HCT116 (cell line): Measurements from ENCODE around the gene EZH2. TPM values are rescaled to one million over a fixed set of nuclear protein-coding genes. Genes with fewer than 3 reads are reported as not detected.

Source experiments
- ATAC-seq: fragments of 200-7000 bp; cut with Tn5 transposase; 2 replicates; pipeline ENCODE4 v1.9.1; 2020; ENCODE audit warnings: mild to moderate bottlenecking, moderate library complexity
- BruUV-seq: library from RNA; stranded (reverse); fragments of 400-500 nt; replicated peaks from 2 replicates; lab custom pipeline; 2021; lab: Mats Ljungman, UMichigan
- CTCF ChIA-PET: fragments of 300-600 bp; sonication (Branson Sonifier 250); formaldehyde crosslinking; loops from one replicate; lab custom pipeline; 2021; ENCODE audit warnings: antibody characterized with exemption; lab: Charles Lee
- POLR2A ChIA-PET: fragments of 300-600, 350-600 bp; sonication (Branson Sonifier 250); formaldehyde crosslinking; loops from one replicate; lab custom pipeline; 2021; ENCODE audit warnings: antibody characterized with exemption; lab: Charles Lee
- RAD21 ChIA-PET, 2 experiments: fragments of 300-600 bp; sonication (Branson Sonifier 250); formaldehyde crosslinking; loops; one replicate each; lab custom pipeline; 2023; ENCODE audit warnings: low total read pairs in 2 of 2; ENCODE audit not compliant: uncharacterized antibody in 2 of 2, unreplicated experiment in 2 of 2, low non-redundant PET in 1 of 2; lab: Charles Lee
- DNase-seq: peaks from one replicate; pipeline ENCODE4 v3.0.0-alpha.2; 2010; ENCODE audit warnings: low read depth, low spot score
- H2AFZ ChIP-seq: fragments of 200-600 bp; shearing (Covaris generic), sonication (generic); 2 replicates; pipeline ENCODE4 v1.6.1; 2017; ENCODE audit warnings: low read depth, mixed run types, mixed read lengths, antibody characterized with exemption, low read length; ENCODE audit not compliant: poor library complexity, severe bottlenecking
- H3K27ac ChIP-seq: 2 replicates; pipeline ENCODE4 v1.5.1; 2012; ENCODE audit warnings: low read depth, low read length
- H3K27me3 ChIP-seq: fragments of 200-600 bp; sonication (generic); 2 replicates; pipeline ENCODE4 v1.6.1; 2016; ENCODE audit warnings: mixed run types, low read length, mixed read lengths; ENCODE audit not compliant: insufficient read depth
- H3K36me3 ChIP-seq, 2 experiments: fragments of 200-500 bp in 1 of 2; fragments of 200-600 bp in 1 of 2; sonication (Bioruptor generic) in 1 of 2; sonication (generic) in 1 of 2; 2 replicates each; pipeline versions ENCODE4 v1.5.1 to v1.6.1; 2014 to 2016; ENCODE audit warnings: low read length in 2 of 2, inconsistent platforms in 1 of 2, mixed read lengths in 1 of 2, mixed run types in 1 of 2; ENCODE audit not compliant: insufficient read depth in 2 of 2, control insufficient read depth in 1 of 2
- H3K4me1 ChIP-seq, 2 experiments: fragments of 200-600 bp in 1 of 2; sonication (generic) in 1 of 2; 2 replicates each; pipeline versions ENCODE4 v1.5.1 to v1.6.1; 2012 to 2017; ENCODE audit warnings: low read length in 2 of 2, inconsistent platforms in 1 of 2, mild to moderate bottlenecking in 1 of 2, mixed read lengths in 1 of 2, mixed run types in 1 of 2, moderate library complexity in 1 of 2; ENCODE audit not compliant: insufficient read depth in 2 of 2, control insufficient read depth in 1 of 2
- H3K4me2 ChIP-seq: fragments of 200-600 bp; sonication (generic); 2 replicates; pipeline ENCODE4 v1.6.1; 2017; ENCODE audit warnings: mixed run types, low read length, mixed read lengths
- H3K4me3 ChIP-seq, 2 experiments: fragments of 200-600 bp in 1 of 2; sonication (generic) in 1 of 2; replicated peaks in 1 of 2; 2 replicates each; pipeline ENCODE4 v1.5.1; 2011 to 2016; ENCODE audit warnings: low read length in 2 of 2, control low read depth in 1 of 2, low read depth in 1 of 2, mild to moderate bottlenecking in 1 of 2, mixed read lengths in 1 of 2, mixed run types in 1 of 2
- H3K79me2 ChIP-seq: fragments of 200-600 bp; sonication (generic); 2 replicates; pipeline ENCODE4 v1.6.1; 2017; ENCODE audit warnings: mild to moderate bottlenecking, mixed run types, low read length, moderate library complexity, mixed read lengths; ENCODE audit not compliant: insufficient read depth
- H3K9ac ChIP-seq: fragments of 200-600 bp; sonication (generic); 2 replicates; pipeline ENCODE4 v1.6.1; 2016; ENCODE audit warnings: low read length, mixed read lengths
- H3K9me2 ChIP-seq: fragments of 200-600 bp; sonication (generic), shearing (Covaris generic); 2 replicates; pipeline ENCODE4 v1.6.1; 2017; ENCODE audit warnings: mixed run types, mild to moderate bottlenecking, moderate library complexity; ENCODE audit not compliant: insufficient read depth
- H3K9me3 ChIP-seq, 2 experiments: fragments of 200-500 bp in 1 of 2; fragments of 200-600 bp in 1 of 2; sonication (Bioruptor generic) in 1 of 2; sonication (generic) in 1 of 2; 2 replicates each; pipeline ENCODE4 v1.6.1; 2014 to 2017; ENCODE audit warnings: low read length in 2 of 2, mixed read lengths in 2 of 2, inconsistent platforms in 1 of 2, low read depth in 1 of 2, mild to moderate bottlenecking in 1 of 2, mixed run types in 1 of 2, moderate library complexity in 1 of 2; ENCODE audit not compliant: control insufficient read depth in 1 of 2, insufficient read depth in 1 of 2
- H4K20me1 ChIP-seq: fragments of 200-600 bp; sonication (generic), shearing (Covaris generic); 2 replicates; pipeline ENCODE4 v1.6.1; 2017; ENCODE audit warnings: mixed run types, mild to moderate bottlenecking, moderate library complexity; ENCODE audit not compliant: insufficient read depth
- EGR1 ChIP-seq: IDR thresholded peaks from 2 replicates; pipeline ENCODE4 v1.6.1; 2012; ENCODE audit warnings: low read depth
- ELF1 ChIP-seq: IDR thresholded peaks from 2 replicates; pipeline ENCODE4 v1.6.1; 2012; ENCODE audit warnings: low read depth, borderline replicate concordance
- EZH2 ChIP-seq: fragments of 200-600 bp; sonication (generic); IDR thresholded peaks from 2 replicates; pipeline ENCODE4 v1.6.1; 2017; ENCODE audit warnings: antibody characterized with exemption, mixed run types
- FOSL1 ChIP-seq: IDR thresholded peaks from 2 replicates; pipeline ENCODE4 v1.6.1; 2012; ENCODE audit warnings: low read depth
- JUND ChIP-seq: IDR thresholded peaks from 2 replicates; pipeline ENCODE4 v1.6.1; 2012
- POLR2A ChIP-seq: IDR thresholded peaks from 2 replicates; pipeline ENCODE4 v1.7.0; 2011; ENCODE audit warnings: borderline replicate concordance; ENCODE audit not compliant: insufficient read depth, insufficient read length; ENCODE audit errors: extremely low read depth
- RAD21 ChIP-seq: IDR thresholded peaks from 2 replicates; pipeline ENCODE4 v1.6.1; 2012; ENCODE audit warnings: low read depth, mild to moderate bottlenecking
- REST ChIP-seq: IDR thresholded peaks from 2 replicates; pipeline ENCODE4 v1.6.1; 2012; ENCODE audit warnings: low read depth
- SIN3A ChIP-seq: IDR thresholded peaks from 2 replicates; pipeline ENCODE4 v1.6.1; 2012; ENCODE audit warnings: low read depth
- TCF7L2 ChIP-seq: IDR thresholded peaks from 2 replicates; pipeline ENCODE4 v1.7.0; 2011; ENCODE audit warnings: borderline replicate concordance, inconsistent platforms; ENCODE audit not compliant: insufficient read depth, insufficient read length; ENCODE audit errors: extremely low read depth
- ZNF274 ChIP-seq: fragments of 200-500 bp; sonication (Bioruptor generic); IDR thresholded peaks from 2 replicates; pipeline ENCODE4 v1.6.1; 2014; ENCODE audit warnings: mild to moderate bottlenecking, low read depth, low read length, inconsistent platforms
- intact Hi-C: fragments of 100-400 bp; cut with micrococcal nuclease; formaldehyde crosslinking; loops from 2 replicates; pipeline ENCODE4 v1.10.0; 2022
- total RNA-seq: library from RNA; stranded (reverse); gene quantifications from one replicate; pipeline ENCODE4 v1.2.1, GENCODE V29; 2021; ENCODE audit not compliant: unreplicated experiment

EZH2 gene
- total RNA-seq, 1 experiment from 2014 or later, result 55.2 TPM

GRCh38 chr7:148793590-148793989 lies 90.5 kb downstream of the EZH2 start:
- Histone ChIP-seq H3K79me2 (no peaks in the 10 kb centered on the region), H3K9me2 (no peaks in the 10 kb centered on the region), H3K4me3 (no peak overlapping the region), H3K4me2 (no peak overlapping the region), H2AFZ (no peak overlapping the region), H3K4me1 (no peaks in the 10 kb centered on the region), H3K36me3 (peaks cover 19 to 49% of the 10 kb centered on the region in 2 experiments; a peak in 3 of 4 replicates), H3K9me3 (no peaks in the 10 kb centered on the region), H3K27me3 (no peaks in the 10 kb centered on the region), H4K20me1 (0 out of 2 replicates have a peak, but pooled peaks cover 6% of the 10 kb centered on the region)
- BruUV-seq, result no TSS peak
- DNase-seq, result no peak
- RAD21 ChIA-PET, result no interaction called here
- CTCF ChIA-PET, result no interaction called here
- POLR2A ChIA-PET, result no interaction called here
- intact Hi-C loops, result no loop called here
- TF ChIP-seq REST (no peak), EGR1 (no peak), ELF1 (no peak), EZH2 (no peak), TCF7L2 (no peak), POLR2A (no peak), RAD21 (no peak), SIN3A (no peak), FOSL1 (no peak), JUND (no peak), ZNF274 (no peak)
- TF ChIP-seq, all 23 proteins: peak for 0
- no peak overlapping the region for H3K27ac ChIP-seq
- H3K9ac ChIP-seq, result no peak overlapping the region
- no peak for ATAC-seq
